HG03139 (cell line): ENCODE measurements around the gene CENPL.
"Not testable (repeated sequence)": the region's sequence is repeated elsewhere in the genome, so short reads cannot be mapped to it uniquely, and the experiment has no call there.

Experiments used
- ATAC-seq: cut with Tn5 transposase; IDR thresholded peaks from one replicate; pipeline ENCODE4 v1.9.1; 2021; ENCODE audit not compliant: unreplicated experiment

CENPL gene

DNA sequence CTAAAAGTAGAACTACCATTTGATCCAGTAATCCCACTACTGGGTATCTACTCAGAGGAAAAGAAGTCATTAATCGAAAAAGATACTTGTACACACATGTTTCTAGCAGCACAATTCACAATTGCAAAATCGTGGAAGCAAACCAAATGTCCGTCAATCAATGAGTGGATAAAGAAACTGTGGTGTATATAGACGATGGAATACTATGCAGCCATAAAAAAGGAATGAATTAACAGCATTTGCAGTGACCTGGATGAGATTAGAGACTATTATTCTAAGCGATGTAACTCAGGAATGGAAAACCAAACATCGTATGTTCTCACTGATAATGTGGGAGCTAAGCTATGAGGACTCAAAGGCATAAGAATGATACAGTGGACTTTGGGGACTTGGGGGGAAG lies 60.4 kb downstream of the CENPL start:
- ATAC-seq, result not testable (repeated sequence)

DNA sequence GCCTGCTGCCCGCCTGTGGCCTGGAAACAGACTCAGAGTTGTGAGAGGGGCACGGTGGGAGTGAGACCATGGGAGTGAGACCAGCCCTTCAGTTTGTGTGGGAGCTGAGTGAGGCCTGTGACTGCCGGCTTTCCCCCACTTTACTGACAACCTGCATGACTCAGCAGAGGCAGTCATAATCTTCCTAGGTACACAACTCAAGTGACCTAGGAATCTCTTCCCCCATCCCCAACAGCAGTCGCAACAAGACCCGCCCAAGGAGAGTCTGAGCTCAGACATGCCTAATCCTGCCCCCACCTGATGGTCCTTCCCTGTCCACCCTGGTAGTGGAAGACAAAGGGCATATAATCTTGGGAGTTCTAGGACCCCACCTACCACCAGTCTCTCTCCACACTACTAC lies 65.7 kb downstream of the CENPL start:
- ATAC-seq, result no peak

DNA sequence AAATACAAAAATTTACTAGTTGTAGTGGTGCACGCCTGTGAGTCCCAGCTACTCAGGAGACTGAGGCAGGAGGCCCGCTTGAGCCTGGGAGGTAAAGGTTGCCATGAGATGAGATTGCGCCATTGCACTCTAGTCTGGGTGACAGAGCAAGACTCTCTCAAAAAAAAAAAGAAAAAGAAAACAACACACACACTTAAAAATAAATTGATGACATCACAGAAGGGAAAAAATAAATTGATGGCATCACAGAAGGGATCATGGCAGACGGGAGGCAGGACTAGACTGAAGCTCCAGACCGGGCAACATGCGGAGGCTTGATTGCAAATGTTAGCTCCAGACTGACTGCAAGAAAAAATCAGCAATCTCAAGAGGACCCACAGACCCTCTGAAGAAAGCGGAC lies 66.6 kb downstream of the CENPL start:
- ATAC-seq, result no peak

DNA sequence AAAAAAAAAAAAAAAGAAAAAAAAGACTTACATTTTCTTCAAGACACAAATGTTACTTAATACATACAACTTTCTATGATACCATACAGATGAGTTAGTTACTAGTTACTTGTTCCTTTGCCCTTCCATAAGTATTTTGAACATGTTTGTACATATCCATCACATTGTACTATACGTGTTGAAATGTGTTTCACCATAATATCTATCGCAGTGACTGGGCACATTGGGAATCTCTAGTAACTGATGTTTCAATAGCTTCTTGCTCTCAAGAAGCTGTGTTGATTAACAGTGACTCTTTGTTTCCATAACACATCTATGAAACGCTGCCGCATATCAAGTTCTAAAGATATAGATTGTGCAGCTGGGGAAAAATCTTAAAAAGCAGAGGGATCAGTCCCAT lies 67.0 kb downstream of the CENPL start:
- ATAC-seq, result no peak

DNA sequence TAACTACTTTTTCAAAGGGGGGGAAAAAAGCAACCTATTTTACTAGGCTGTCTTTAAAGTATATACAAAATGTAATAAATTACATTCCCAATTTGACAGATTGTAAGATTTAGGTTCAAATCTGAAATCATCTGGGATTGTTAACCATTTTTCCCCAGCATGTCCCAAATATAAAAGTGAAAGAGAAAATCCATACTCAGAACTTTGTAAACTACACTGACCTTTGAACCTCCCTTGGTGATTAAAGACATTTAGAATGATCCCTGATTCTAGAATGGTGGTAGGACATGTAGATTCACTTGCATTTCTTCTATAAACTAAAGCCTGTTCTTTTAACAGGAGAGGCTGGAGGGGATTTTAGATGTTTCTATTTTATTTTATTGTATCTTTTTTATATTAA lies 70.9 kb downstream of the CENPL start:
- no peak for ATAC-seq
